Kasumi-1 (cell line): Measurements from ENCODE around the gene TRDN.

Source experiments
- DNase-seq, 2 experiments: peaks; one replicate each; lab custom pipeline; 2025; lab: John Stamatoyannopoulos, UW

TRDN gene

DNA sequence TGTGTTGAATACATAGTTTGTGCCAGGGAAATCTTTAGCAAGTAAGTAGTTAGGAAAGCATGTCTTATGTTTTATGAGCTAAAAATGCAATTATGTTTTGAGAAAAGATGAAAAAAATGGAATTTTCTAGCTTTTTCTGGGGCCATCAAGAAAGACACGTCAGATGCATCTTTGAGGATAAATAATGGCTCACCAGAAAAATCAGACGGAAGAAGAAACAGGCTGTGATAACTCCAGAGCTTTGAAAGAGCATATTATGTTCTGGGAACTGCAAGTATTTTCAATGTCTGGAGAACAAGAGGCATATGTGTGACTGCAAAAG lies 467.0 kb downstream of the TRDN start:
- DNase-seq, result no peak

GRCh38 chr6:123168892-123169773 lies 467.6 kb downstream of the TRDN start:
- no peak for DNase-seq

- no peak for DNase-seq
Measured at GRCh38 chr6:123168466-123168865, 468.3 kb downstream of the TRDN start.
